Stimulated activated CD4-positive, alpha-beta T cell treated with anti-CD3 and anti-CD28 coated beads, TNF-alpha, amount 100 ng/mL, for 1 hour (primary cell): ENCODE results near the gene IFI35.

Source experiments
- DNase-seq, 3 donors: peaks; one replicate each; pipeline ENCODE4 v3.0.0-alpha.2; 2020; ENCODE audit warnings: low read depth in 3 of 3, low spot score in 1 of 3

IFI35 gene

GRCh38 chr17:43056051-43056450 lies 49.5 kb downstream of the IFI35 start:
- no peak for DNase-seq

- DNase-seq: no peak
These were observed 56.5 kb downstream of the IFI35 start for GRCh38 chr17:43062984-43063638.
